ENCODE measurements around the gene CTNNA2.

CTNNA2 gene

GRCh38 chr2:79512442-79513401 is at the start of gene CTNNA2:
CTNNA2 (plus strand) TSS chr2:79513051.
- DNase-seq (no peak), ATAC-seq (ENCODE audit: insufficient read depth, low read depth) (no peak)
- Histone ChIP-seq H2AFZ (ENCODE audit: low read depth, low read length) (no peak within 1 kb of the TSS), H3K9ac (ENCODE audit: low read depth, low read length) (no peak within 1 kb of the TSS), H3K27ac (ENCODE audit: low read length) (no peak within 1 kb of the TSS), H3K27me3 (ENCODE audit: insufficient read depth, low read length, poor library complexity) (no peaks in the 10 kb centered on the region), H3K4me1 (ENCODE audit: insufficient read depth, low read length) (no peaks in the 10 kb centered on the region), H3K36me3 (ENCODE audit: insufficient read depth, low read length) (no peaks in the 10 kb centered on the region), H3K9me3 (ENCODE audit: insufficient read depth, low read length, severe bottlenecking) (no peaks in the 10 kb centered on the region), H3K4me2 (ENCODE audit: insufficient read depth, low read length) (no peak within 1 kb of the TSS), H3K79me2 (ENCODE audit: insufficient read depth, low read length) (no peaks in the 10 kb centered on the region), H3K4me3 (ENCODE audit: low read depth in 1 of 2, low read length in 2 of 2) (no peak within 1 kb of the TSS), H4K20me1 (ENCODE audit: insufficient read depth, low read length) (no peaks in the 10 kb centered on the region)
- TF ChIP-seq EZH2 (IDR thresholded peaks at IDR 0.05; ENCODE audit: borderline replicate concordance, low read depth, low read length, severe bottlenecking) = no peak
- no peak for TF ChIP-seq CTCF (IDR thresholded peaks at IDR 0.05; ENCODE audit: borderline replicate concordance, extremely low read depth, low read length, poor library complexity, severe bottlenecking)

- H4K20me1 ChIP-seq (ENCODE audit: insufficient read depth, low read length) = no peaks in the 10 kb centered on the region
- no peaks in the 10 kb centered on the region for H3K9me3 ChIP-seq (ENCODE audit: insufficient read depth, low read length, severe bottlenecking)
- ATAC-seq (ENCODE audit: insufficient read depth, low read depth) = no peak
- no peak for DNase-seq
- H3K4me2 ChIP-seq (ENCODE audit: insufficient read depth, low read length) = no peak overlapping the region
- H3K27me3 ChIP-seq (ENCODE audit: insufficient read depth, low read length, poor library complexity) = no peaks in the 10 kb centered on the region
- H3K4me1 ChIP-seq (ENCODE audit: insufficient read depth, low read length) = no peaks in the 10 kb centered on the region
- no peaks in the 10 kb centered on the region for H3K36me3 ChIP-seq (ENCODE audit: insufficient read depth, low read length)
- TF ChIP-seq EZH2 (IDR thresholded peaks at IDR 0.05; ENCODE audit: borderline replicate concordance, low read depth, low read length, severe bottlenecking) (no peak), CTCF (IDR thresholded peaks at IDR 0.05; ENCODE audit: borderline replicate concordance, extremely low read depth, low read length, poor library complexity, severe bottlenecking) (no peak)
- no peak overlapping the region for H3K9ac ChIP-seq (ENCODE audit: low read depth, low read length)
- no peaks in the 10 kb centered on the region for H3K79me2 ChIP-seq (ENCODE audit: insufficient read depth, low read length)
- no peak overlapping the region for H3K27ac ChIP-seq (ENCODE audit: low read length)
- H2AFZ ChIP-seq (ENCODE audit: low read depth, low read length) = no peak overlapping the region
- no peak overlapping the region for H3K4me3 ChIP-seq (ENCODE audit: low read depth in 1 of 2, low read length in 2 of 2)
Observed at GRCh38 chr2:79487399-79487798, 25.5 kb upstream of the CTNNA2 start.

GRCh38 chr2:79511320-79511951 is 1.4 kb upstream of the CTNNA2 start:
- H3K9ac ChIP-seq (ENCODE audit: low read depth, low read length) = no peak overlapping the region
- no peaks in the 10 kb centered on the region for H3K9me3 ChIP-seq (ENCODE audit: insufficient read depth, low read length, severe bottlenecking)
- no peak for ATAC-seq (ENCODE audit: insufficient read depth, low read depth)
- H3K4me1 ChIP-seq (ENCODE audit: insufficient read depth, low read length) = no peaks in the 10 kb centered on the region
- TF ChIP-seq CTCF (IDR thresholded peaks at IDR 0.05; ENCODE audit: borderline replicate concordance, extremely low read depth, low read length, poor library complexity, severe bottlenecking) (no peak), EZH2 (IDR thresholded peaks at IDR 0.05; ENCODE audit: borderline replicate concordance, low read depth, low read length, severe bottlenecking) (no peak)
- H3K79me2 ChIP-seq (ENCODE audit: insufficient read depth, low read length) = no peaks in the 10 kb centered on the region
- H2AFZ ChIP-seq (ENCODE audit: low read depth, low read length) = no peak overlapping the region
- H3K27ac ChIP-seq (ENCODE audit: low read length) = no peak overlapping the region
- DNase-seq = peak; percentile 17
- no peaks in the 10 kb centered on the region for H3K27me3 ChIP-seq (ENCODE audit: insufficient read depth, low read length, poor library complexity)
- H4K20me1 ChIP-seq (ENCODE audit: insufficient read depth, low read length) = no peaks in the 10 kb centered on the region
- no peak overlapping the region for H3K4me2 ChIP-seq (ENCODE audit: insufficient read depth, low read length)
- H3K4me3 ChIP-seq (ENCODE audit: low read depth in 1 of 2, low read length in 2 of 2) = no peak overlapping the region
- no peaks in the 10 kb centered on the region for H3K36me3 ChIP-seq (ENCODE audit: insufficient read depth, low read length)
